Activated CD4-positive, alpha-beta T cell treated with anti-CD3 and anti-CD28 coated beads, Interleukin-2, amount 10 ng/mL, durations not matched to agents 24 days and 14 days (primary cell): ENCODE measurements around the gene BCKDK. TPM values are rescaled to one million over a fixed set of nuclear protein-coding genes. Genes with fewer than 3 reads are reported as not detected.
A peak's percentile ranks its signal among the peaks of the same experiment; 100 is the strongest.
"Not testable (repeated sequence)": the region's sequence is repeated elsewhere in the genome, so short reads cannot be mapped to it uniquely, and the experiment has no call there.

Experiments
- DNase-seq: peaks from one replicate; pipeline ENCODE4 v3.0.0; 2022
- H3K27ac Mint-ChIP-seq: one replicate; pipeline ENCODE4 v1.8.0; 2022; ENCODE audit warnings: mild to moderate bottlenecking, mixed read lengths
- H3K27me3 Mint-ChIP-seq: one replicate; pipeline ENCODE4 v1.8.0; 2022; ENCODE audit warnings: mixed read lengths
- H3K36me3 Mint-ChIP-seq: one replicate; pipeline ENCODE4 v1.8.0; 2022; ENCODE audit warnings: low read depth, mild to moderate bottlenecking, mixed read lengths
- H3K4me1 Mint-ChIP-seq: one replicate; pipeline ENCODE4 v1.8.0; 2021; ENCODE audit warnings: mixed read lengths
- H3K4me3 Mint-ChIP-seq: one replicate; pipeline ENCODE4 v1.8.0; 2022; ENCODE audit warnings: mild to moderate bottlenecking, moderate library complexity, mixed read lengths
- H3K9me3 Mint-ChIP-seq: one replicate; pipeline ENCODE4 v1.8.0; 2021; ENCODE audit warnings: mixed read lengths
- intact Hi-C: fragments of 100-400 bp; cut with micrococcal nuclease; formaldehyde crosslinking; loops from one replicate; pipeline ENCODE4 v1.15.1; 2023
- total RNA-seq: library from RNA; stranded (reverse); gene quantifications from 2 replicates; pipeline ENCODE4 v1.2.3, GENCODE V29; 2022

BCKDK gene
- total RNA-seq, 1 donor from 2014 or later, result 44.3 TPM

DNA sequence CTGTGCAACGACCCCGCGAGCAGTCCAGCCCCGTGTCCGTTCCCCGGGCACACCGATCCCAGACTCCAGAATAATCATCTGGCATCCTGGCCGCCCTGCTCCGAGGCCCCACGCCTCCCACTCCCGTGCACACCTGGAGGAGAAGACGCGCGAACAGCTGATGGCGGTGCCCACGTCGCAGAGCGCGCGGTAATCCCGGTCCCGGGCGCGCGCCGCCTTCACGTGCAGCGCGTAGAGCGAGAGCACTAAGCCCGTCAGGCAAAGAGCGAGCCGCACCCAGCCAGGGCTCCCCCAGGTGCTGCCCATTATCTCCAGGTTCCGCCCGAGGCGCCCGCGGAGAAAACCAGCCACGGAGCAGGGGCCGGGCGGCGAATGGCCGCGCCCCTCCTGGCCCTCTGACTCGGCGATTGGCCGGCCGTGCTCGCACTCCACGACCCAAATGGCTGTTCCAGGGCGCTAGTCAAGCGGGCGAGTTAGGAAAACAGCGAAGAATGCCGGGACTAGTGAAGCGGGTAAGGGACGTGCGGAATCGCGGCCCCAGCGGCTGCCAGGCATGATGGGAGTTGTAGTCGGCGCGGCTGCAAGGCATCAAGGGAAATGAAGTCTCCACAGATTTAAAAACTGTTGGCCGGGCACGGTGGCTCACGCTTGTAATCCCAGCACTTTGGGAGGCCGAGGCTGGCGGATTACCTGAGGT is 13.6 kb upstream of the BCKDK start, which contains the start of gene VKORC1:
Gene VKORC1 (minus strand): TSS at position 374 of the 697 bp plus-strand sequence. CDS start 68 bp downstream, at position 306.
- intact Hi-C loops, result loop anchor here (1.0 to 2.0 kb wide), 6 partner anchors 14 to 171 kb away; partner anchors contain the start of genes BCKDK, FBXL19, FUS and STX4
- Mint-ChIP-seq H3K27me3 (no peaks in the 10 kb centered on the region), H3K4me1 (peaks cover 23% of the 10 kb centered on the region), H3K27ac (peak within 1 kb of the TSS; percentile 94), H3K9me3 (no peaks in the 10 kb centered on the region), H3K4me3 (peak within 1 kb of the TSS; percentile 95), H3K36me3 (peaks cover 17% of the 10 kb centered on the region)
- DNase-seq, result peak; percentile 96

DNA sequence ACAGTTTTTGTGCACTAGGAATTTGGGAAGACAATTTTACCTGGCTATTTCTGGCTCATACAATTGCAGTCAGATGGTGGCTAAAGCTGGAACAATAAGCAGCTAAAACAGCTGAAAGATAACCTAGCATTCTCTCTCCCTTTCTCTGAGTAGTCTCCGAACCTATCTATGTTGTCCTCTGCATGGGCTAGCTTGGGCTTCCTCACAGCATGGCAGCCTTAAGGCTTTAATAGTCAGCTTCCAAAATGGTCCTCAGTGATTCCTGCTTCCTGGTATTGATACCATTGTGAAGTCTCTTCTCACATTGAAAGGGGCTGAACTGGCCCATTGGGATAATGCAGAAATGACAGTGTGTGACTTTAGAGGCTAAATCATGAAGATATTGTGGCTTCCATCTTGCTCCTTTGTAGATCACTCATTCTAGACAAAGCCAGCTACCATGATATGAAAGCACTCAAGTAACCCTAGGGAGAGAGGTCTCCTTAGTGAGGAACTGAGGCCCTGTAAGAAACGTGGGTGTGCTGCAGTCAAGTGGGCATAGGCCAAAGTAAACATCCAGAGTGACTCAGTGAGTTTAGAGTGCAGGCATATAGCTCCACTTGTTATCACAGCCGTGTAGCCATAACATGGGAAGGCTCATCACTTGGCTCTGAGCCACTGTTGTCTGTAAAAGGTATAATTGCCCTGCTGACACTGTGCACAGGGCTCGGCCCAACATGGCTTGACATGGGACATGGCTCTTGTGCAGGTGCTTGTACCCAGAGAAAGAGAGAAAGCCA is 8.1 kb upstream of the BCKDK start:
- no peak overlapping the region for H3K27ac Mint-ChIP-seq
- H3K36me3 Mint-ChIP-seq, result no peaks in the 10 kb centered on the region
- H3K4me3 Mint-ChIP-seq, result no peak overlapping the region
- no peaks in the 10 kb centered on the region for H3K27me3 Mint-ChIP-seq
- intact Hi-C loops, result loop anchor here (10.0 kb wide), 1 partner anchor 355 kb away; the partner anchor contains the start of gene ARMC5
- peaks cover 8% of the 10 kb centered on the region for H3K4me1 Mint-ChIP-seq
- DNase-seq, result no peak
- no peaks in the 10 kb centered on the region for H3K9me3 Mint-ChIP-seq

DNA sequence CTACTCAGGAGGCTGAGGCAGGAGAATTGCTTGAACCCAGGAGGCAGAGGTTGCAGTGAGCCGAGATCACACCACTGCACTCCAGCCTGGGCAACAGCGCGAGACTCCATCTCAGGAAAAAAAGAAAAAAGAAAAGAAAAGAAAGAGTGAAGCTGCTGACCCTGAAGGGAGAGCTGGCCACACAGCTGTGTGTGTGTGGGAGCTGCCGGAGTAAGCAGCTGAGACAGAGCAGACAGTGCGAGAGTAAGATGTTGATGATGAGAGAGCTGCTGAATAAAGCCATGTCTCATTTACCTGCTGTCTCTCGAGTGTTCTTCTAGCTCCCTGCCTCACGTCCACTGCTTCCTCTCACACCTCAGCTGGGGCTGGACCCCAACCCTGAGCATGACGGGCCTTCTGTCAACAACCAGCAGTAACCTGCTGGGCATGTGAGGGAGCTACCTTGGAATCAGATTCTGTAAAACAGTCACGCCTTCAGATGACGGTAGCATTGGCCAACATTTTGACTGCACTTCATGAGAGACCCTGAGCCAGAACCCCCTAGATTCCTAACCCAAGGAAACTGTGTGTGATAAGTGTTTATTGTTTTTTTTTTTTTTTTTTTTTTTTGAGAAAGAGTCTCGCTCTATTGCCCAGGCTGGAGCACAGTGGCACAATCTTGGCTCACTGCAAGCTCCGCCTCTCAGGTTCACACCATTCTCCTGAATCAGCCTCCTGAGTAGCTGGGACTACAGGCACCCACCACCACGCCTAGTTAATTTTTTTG is 7.1 kb upstream of the BCKDK start:
- not testable (repeated sequence) for H3K27me3 Mint-ChIP-seq

DNA sequence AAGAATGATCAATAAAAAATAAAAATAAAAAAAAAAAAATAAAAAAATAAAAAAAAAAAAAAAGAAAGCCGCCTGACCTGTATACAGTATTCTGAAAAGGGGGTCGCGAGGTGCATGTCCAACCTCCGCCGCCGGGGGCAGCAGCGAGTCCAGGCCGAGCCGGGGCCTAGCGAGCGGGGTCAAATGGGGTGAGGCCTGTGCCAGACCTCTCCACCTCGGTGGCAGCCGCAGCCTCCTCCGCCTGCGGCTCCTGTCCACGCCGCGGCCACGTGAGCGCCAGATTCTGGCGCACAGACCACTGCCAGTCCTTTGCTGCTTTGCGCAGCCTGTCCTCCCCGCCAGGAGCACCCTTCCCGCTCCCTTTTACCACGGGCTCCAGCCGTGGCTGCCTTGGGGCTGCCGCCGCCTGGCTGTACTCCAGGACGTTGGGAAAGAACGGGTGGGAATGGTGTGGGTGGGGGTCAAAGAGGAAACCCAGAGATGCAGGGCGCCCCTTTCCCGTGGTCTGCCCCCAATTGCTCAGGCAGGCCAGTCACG is 2.4 kb upstream of the BCKDK start:
- no peaks in the 10 kb centered on the region for H3K27me3 Mint-ChIP-seq
- DNase-seq, result peak; percentile 95
- intact Hi-C loops, result loop anchor here (5.0 to 10.0 kb wide), 3 partner anchors 33 to 349 kb away; partner anchors contain the start of genes ARMC5, ZNF646 and ZNF668
- peaks cover 13% of the 10 kb centered on the region for H3K36me3 Mint-ChIP-seq
- peaks cover 20% of the 10 kb centered on the region for H3K4me1 Mint-ChIP-seq
- H3K27ac Mint-ChIP-seq, result peak overlapping the region; percentile 72
- no peaks in the 10 kb centered on the region for H3K9me3 Mint-ChIP-seq
- peak overlapping the region; percentile 51 for H3K4me3 Mint-ChIP-seq

More for the DNA sequence above, 7.1 kb upstream of the BCKDK start:
- intact Hi-C loops, result loop anchor here (10.0 kb wide), 1 partner anchor 354 kb away; the partner anchor contains the start of gene ARMC5
- H3K9me3 Mint-ChIP-seq, H3K36me3 Mint-ChIP-seq, DNase-seq, H3K4me3 Mint-ChIP-seq, H3K4me1 Mint-ChIP-seq, H3K27ac Mint-ChIP-seq: not testable (repeated sequence)

DNA sequence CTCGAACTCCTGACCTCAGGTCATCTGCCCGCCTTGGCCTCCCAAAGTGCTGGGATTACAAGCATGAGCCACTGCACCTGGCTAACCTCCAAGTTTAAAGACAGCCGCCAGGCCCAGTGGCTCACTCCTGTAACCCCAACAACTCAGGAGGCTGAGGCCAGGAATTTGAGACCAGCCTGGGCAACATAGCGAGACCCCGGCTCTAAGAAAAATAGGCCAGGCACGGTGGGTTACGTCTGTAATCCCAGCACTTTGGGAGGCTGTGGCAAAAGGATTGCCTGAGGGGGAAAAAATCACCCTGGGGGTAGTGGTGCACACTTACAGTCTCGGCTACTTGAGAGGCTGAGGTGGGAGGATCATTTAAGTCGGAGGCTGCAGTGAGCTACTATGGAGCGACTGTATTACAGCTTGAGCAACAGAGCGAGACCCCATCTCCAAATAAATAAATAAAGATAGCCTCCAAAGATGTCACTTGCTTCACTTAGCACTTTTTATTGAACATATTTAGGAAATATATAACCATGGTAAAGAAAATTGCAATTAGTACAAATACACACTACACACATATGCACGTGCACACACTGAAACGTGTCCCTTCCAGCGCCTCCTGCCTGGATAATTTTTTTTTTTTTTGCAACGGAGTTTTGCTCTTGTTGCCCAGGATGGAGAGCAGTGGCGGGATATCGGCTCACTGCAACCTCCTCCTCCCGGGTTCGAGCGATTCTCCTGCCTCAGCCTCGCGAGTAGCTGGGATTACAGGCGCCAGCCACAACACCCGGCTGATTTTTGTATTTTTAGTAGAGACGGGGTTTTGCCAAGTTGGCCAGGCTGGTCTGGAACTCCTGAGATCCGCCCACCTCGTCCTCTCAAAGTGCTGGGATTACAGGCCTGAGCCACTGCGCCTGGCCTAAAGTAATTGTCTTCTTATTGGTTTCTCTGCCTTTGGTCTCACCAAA is 1.4 kb upstream of the BCKDK start:
- Mint-ChIP-seq H3K36me3 (peaks cover 22% of the 10 kb centered on the region), H3K4me3 (peak overlapping the region; percentile 92), H3K27ac (peak overlapping the region; percentile 95), H3K9me3 (no peaks in the 10 kb centered on the region), H3K27me3 (no peaks in the 10 kb centered on the region), H3K4me1 (peaks cover 20% of the 10 kb centered on the region)
- intact Hi-C loops, result loop anchor here (5.0 to 10.0 kb wide), 3 partner anchors 34 to 348 kb away; partner anchors contain the start of genes ARMC5, ZNF646 and ZNF668
- no peak for DNase-seq

DNA sequence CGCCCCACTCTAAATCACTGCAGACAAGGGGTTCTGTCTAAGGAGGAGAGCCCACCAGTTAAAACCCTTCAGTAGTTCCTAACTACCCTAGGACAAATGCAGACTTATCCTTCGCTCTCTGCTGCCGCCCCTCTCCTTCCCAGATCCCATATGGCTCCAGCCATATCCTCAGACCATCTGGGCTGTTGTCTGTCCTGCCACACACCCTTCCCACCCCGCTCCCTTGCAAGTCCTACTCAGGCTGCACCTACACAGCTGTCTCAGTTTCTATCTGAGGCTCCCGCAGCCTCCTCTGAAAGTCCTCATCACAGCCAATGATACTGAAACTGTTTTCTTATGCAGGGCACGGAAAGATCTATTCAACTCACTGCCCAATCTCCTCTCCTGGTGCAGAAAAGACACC is 720 bp upstream of the BCKDK start:
- H3K4me1 Mint-ChIP-seq, result peaks cover 21% of the 10 kb centered on the region
- H3K4me3 Mint-ChIP-seq, result peak overlapping the region; percentile 92
- H3K9me3 Mint-ChIP-seq, result no peaks in the 10 kb centered on the region
- intact Hi-C loops, result loop anchor here (5.0 to 10.0 kb wide), 3 partner anchors 35 to 347 kb away; partner anchors contain the start of genes ARMC5, ZNF646 and ZNF668
- H3K27me3 Mint-ChIP-seq, result no peaks in the 10 kb centered on the region
- H3K27ac Mint-ChIP-seq, result peak overlapping the region; percentile 95
- peaks cover 23% of the 10 kb centered on the region for H3K36me3 Mint-ChIP-seq
- peak; percentile 77 for DNase-seq

DNA sequence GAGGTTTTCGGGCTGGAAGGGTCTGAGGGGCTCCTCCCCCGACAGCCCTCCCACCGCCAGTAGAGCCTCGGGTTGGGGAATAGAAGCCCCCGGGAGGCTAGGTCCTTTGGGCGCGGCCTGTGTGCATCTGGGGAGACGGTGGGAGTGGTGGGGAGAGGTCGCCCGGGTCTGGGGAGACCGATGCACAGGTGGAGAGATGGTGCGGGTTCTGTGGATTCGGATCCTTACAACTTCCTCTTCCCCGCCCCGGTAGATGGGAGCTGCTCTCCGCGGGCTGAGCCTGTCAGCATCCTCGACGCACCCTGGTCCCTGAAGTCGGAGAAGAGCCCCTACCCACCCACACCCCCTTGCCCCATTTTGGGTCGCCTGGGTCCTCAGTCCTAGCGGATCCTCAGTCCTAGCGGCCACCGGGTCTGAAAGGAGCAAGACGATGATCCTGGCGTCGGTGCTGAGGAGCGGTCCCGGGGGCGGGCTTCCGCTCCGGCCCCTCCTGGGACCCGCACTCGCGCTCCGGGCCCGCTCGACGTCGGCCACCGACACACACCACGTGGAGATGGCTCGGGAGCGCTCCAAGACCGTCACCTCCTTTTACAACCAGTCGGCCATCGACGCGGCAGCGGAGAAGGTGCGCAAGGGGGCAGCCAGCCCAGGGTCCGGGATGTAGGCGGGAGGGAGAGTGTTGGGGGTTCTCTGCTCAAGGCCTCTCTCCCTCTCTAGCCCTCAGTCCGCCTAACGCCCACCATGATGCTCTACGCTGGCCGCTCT is 790 bp downstream of the BCKDK start:
- H3K9me3 Mint-ChIP-seq, result no peaks in the 10 kb centered on the region
- DNase-seq, result no peak
- no peaks in the 10 kb centered on the region for H3K27me3 Mint-ChIP-seq
- intact Hi-C loops, result loop anchor here (2.0 to 10.0 kb wide), 5 partner anchors 14 to 346 kb away; partner anchors contain the start of genes ARMC5, STX4, VKORC1 and ZNF646
- H3K27ac Mint-ChIP-seq, result peak overlapping the region; percentile 51
- peaks cover 30% of the 10 kb centered on the region for H3K36me3 Mint-ChIP-seq
- peak overlapping the region; percentile 80 for H3K4me3 Mint-ChIP-seq
- peaks cover 24% of the 10 kb centered on the region for H3K4me1 Mint-ChIP-seq

DNA sequence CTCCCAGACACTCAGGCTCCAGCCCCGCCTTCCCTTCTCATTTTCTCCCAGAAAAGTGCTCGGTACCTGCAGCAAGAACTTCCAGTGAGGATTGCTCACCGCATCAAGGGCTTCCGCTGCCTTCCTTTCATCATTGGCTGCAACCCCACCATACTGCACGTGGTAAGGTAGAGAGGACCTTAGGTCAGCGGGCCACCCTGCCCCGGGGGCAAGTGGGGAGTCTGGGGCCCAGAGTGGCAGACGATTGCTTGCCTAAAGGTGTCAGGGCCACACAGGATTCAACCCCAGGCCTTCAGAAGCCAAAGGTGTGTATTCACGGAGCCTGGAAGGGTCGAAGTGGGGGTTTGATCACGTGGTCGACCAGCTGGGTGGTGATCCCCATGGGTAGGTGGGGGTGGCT is 1.4 kb downstream of the BCKDK start:
- intact Hi-C loops, result loop anchor here (2.0 to 10.0 kb wide), 5 partner anchors 15 to 345 kb away; partner anchors contain the start of genes ARMC5, STX4, VKORC1 and ZNF646
- DNase-seq, result no peak
- Mint-ChIP-seq H3K4me3 (peak overlapping the region; percentile 80), H3K27me3 (no peaks in the 10 kb centered on the region), H3K4me1 (peaks cover 24% of the 10 kb centered on the region), H3K9me3 (no peaks in the 10 kb centered on the region), H3K36me3 (peaks cover 30% of the 10 kb centered on the region), H3K27ac (peak overlapping the region; percentile 77)

DNA sequence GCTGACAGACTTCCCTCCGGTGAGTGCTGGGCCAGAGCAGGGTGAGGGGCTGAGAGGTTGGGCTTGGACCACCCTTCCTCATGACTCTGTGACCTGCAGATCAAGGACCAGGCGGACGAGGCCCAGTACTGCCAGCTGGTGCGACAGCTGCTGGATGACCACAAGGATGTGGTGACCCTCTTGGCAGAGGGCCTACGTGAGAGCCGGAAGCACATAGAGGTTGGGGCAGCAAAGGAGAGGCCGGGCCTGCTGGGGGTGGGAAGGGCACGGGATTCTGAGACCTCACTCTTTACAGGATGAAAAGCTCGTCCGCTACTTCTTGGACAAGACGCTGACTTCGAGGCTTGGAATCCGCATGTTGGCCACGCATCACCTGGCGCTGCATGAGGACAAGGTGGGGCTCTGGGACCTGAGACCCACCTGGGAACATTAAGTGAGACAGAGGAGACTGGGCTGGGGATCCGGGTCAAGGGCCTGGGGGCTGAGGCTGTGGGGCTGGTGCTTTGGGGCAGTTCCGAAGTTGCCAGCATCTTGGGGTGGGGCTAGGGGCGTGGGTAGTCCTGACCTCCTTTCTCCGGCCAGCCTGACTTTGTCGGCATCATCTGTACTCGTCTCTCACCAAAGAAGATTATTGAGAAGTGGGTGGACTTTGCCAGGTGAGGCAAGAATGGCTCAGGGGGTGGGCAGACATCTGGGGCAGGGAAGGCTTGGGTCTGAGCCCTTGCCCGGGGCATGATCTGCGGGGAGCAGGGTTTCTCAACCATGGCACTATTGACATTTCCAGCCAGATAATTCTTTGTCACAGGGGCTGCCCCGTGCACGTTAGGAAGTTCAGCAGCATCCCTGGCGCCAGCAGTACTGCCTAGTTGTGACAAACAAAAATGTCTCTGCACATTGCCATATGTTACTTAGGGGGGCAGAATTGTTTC is 2.2 kb downstream of the BCKDK start:
- peak overlapping the region; percentile 80 for H3K4me3 Mint-ChIP-seq
- peaks cover 24% of the 10 kb centered on the region for H3K4me1 Mint-ChIP-seq
- H3K9me3 Mint-ChIP-seq, result no peaks in the 10 kb centered on the region
- H3K36me3 Mint-ChIP-seq, result peaks cover 31% of the 10 kb centered on the region
- intact Hi-C loops, result no loop called here
- peak overlapping the region; percentile 45 for H3K27ac Mint-ChIP-seq
- no peaks in the 10 kb centered on the region for H3K27me3 Mint-ChIP-seq
- DNase-seq, result no peak

DNA sequence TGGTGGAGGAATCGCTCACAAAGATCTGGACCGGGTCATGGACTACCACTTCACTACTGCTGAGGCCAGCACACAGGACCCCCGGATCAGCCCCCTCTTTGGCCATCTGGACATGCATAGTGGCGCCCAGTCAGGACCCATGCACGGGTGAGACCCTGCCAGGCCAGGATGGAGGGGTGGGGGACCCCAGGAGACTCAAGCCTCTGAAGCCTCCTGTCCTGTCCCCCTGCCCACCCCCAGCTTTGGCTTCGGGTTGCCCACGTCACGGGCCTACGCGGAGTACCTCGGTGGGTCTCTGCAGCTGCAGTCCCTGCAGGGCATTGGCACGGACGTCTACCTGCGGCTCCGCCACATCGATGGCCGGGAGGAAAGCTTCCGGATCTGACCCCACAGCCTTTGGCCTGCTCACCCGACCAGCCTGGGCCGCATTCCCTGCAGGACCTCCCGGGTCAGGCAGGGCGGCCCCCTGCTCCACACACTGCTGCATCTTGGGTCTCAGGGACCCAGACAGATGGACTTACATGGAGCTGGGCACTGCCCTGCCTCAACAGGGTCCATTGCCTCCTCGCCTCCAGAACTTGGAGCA is 3.8 kb downstream of the BCKDK start:
- Mint-ChIP-seq H3K36me3 (peaks cover 31% of the 10 kb centered on the region), H3K4me3 (no peak overlapping the region), H3K27ac (no peak overlapping the region), H3K27me3 (no peaks in the 10 kb centered on the region), H3K4me1 (peaks cover 22% of the 10 kb centered on the region), H3K9me3 (no peaks in the 10 kb centered on the region)
- intact Hi-C loops, result no loop called here
- DNase-seq, result no peak

DNA sequence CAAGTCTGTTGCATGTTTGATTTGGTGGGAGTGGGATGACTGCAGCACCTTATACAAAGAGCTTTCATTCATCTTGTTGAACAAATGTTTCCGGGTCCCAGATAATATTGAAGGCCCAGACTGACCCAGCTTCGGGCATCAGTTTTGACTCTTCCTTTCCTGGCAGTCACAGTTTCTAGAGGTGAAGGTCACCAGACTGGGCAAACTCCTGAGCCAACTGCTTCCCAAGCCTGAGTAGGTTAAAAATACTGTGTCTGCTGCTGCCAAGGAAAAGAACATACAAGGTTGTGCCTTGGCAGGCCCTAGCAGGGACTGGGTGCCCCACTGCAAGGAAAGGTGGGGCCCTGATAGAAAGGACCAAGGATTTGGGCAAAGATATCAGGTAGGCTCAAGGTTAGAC is 4.5 kb downstream of the BCKDK start:
- H3K4me3 Mint-ChIP-seq, result no peak overlapping the region
- H3K27ac Mint-ChIP-seq, result no peak overlapping the region
- H3K27me3 Mint-ChIP-seq, result no peaks in the 10 kb centered on the region
- H3K9me3 Mint-ChIP-seq, result no peaks in the 10 kb centered on the region
- H3K36me3 Mint-ChIP-seq, result peaks cover 31% of the 10 kb centered on the region
- H3K4me1 Mint-ChIP-seq, result peaks cover 17% of the 10 kb centered on the region
- DNase-seq, result no peak
- intact Hi-C loops, result no loop called here
